DMS153 treated with DMSO at 0.1 percent for 48 hours (cell line): ENCODE results near the gene ATP13A5.
A peak's percentile ranks its signal among the peaks of the same experiment; 100 is the strongest.

Source experiments
- DNase-seq: peaks from one replicate; lab custom pipeline; 2025; ENCODE audit not compliant: unreplicated experiment; lab: John Stamatoyannopoulos, UW

ATP13A5 gene

GRCh38 chr3:193262707-193263106 is 115.8 kb downstream of the ATP13A5 start:
- DNase-seq: no peak

GRCh38 chr3:193261970-193262369 is 116.6 kb downstream of the ATP13A5 start:
- DNase-seq: no peak

GRCh38 chr3:193253986-193254660 is 124.4 kb downstream of the ATP13A5 start:
- no peak for DNase-seq

GRCh38 chr3:193250492-193250891 is 128.1 kb downstream of the ATP13A5 start:
- no peak for DNase-seq

- no peak for DNase-seq
Measured at GRCh38 chr3:193248848-193249468, 129.6 kb downstream of the ATP13A5 start.

- no peak for DNase-seq
Measured at GRCh38 chr3:193243571-193243970, 135.0 kb downstream of the ATP13A5 start.

GRCh38 chr3:193241716-193242115 is 136.8 kb downstream of the ATP13A5 start:
- DNase-seq: no peak

GRCh38 chr3:193240850-193241706 is 137.5 kb downstream of the ATP13A5 start, which contains the start of gene PLAAT1:
PLAAT1 (plus strand) TSS chr3:193241222; CDS start chr3:193255651, 14,429 bp downstream.
- peak; percentile 68 for DNase-seq

GRCh38 chr3:193240436-193240849 is 138.1 kb downstream of the ATP13A5 start:
- no peak for DNase-seq

GRCh38 chr3:193237030-193237429 is 141.5 kb downstream of the ATP13A5 start:
- no peak for DNase-seq

GRCh38 chr3:193236599-193236998 is 142.0 kb downstream of the ATP13A5 start:
- no peak for DNase-seq

- no peak for DNase-seq
Measured at GRCh38 chr3:193231201-193231600, 147.4 kb downstream of the ATP13A5 start.

- DNase-seq: no peak
Measured at GRCh38 chr3:193230610-193231009, 147.9 kb downstream of the ATP13A5 start.

- no peak for DNase-seq
Measured at GRCh38 chr3:193229851-193230420, 148.6 kb downstream of the ATP13A5 start.

GRCh38 chr3:193228206-193228605 is 150.3 kb downstream of the ATP13A5 start:
- DNase-seq: no peak

- DNase-seq: no peak
Measured at GRCh38 chr3:193225302-193226125, 153.0 kb downstream of the ATP13A5 start.
